HEK293 (cell line): ENCODE data around the gene RPL22.

Source experiments
- ELK4 ChIP-seq: IDR thresholded peaks from 2 replicates; pipeline ENCODE4 v1.6.1; 2011; ENCODE audit warnings: mild to moderate bottlenecking, low read depth, low read length, borderline replicate concordance
- MYNN ChIP-seq: fragments of 450-650 bp; formaldehyde crosslinking; IDR thresholded peaks from 2 replicates; pipeline ENCODE4 v1.5.1; 2016; ENCODE audit warnings: missing biosample characterization, missing genetic modification characterization, borderline replicate concordance
- REST ChIP-seq: fragments of 450-650 bp; formaldehyde crosslinking; IDR thresholded peaks from 2 replicates; pipeline ENCODE4 v1.5.1; 2016; ENCODE audit warnings: missing biosample characterization, missing genetic modification characterization
- ZNF202 ChIP-seq: fragments of 450-650 bp; formaldehyde crosslinking; IDR thresholded peaks from 2 replicates; pipeline ENCODE4 v1.5.1; 2016; ENCODE audit warnings: missing biosample characterization, missing genetic modification characterization, borderline replicate concordance
- ZNF23 ChIP-seq: fragments of 450-650 bp; formaldehyde crosslinking; IDR thresholded peaks from 2 replicates; pipeline ENCODE4 v1.5.1; 2016; ENCODE audit warnings: missing biosample characterization, missing genetic modification characterization, borderline replicate concordance
- ZNF335 ChIP-seq: fragments of 450-650 bp; formaldehyde crosslinking; conservative IDR thresholded peaks from 2 replicates; pipeline ENCODE4 v1.5.1; 2016; ENCODE audit warnings: missing biosample characterization, missing genetic modification characterization
- ZNF350 ChIP-seq: fragments of 450-650 bp; formaldehyde crosslinking; IDR thresholded peaks from 2 replicates; pipeline ENCODE4 v1.5.0; 2017; ENCODE audit warnings: missing biosample characterization, mild to moderate bottlenecking, missing genetic modification characterization
- ZNF521 ChIP-seq: fragments of 450-650 bp; formaldehyde crosslinking; IDR thresholded peaks from 2 replicates; pipeline ENCODE4 v1.5.1; 2017; ENCODE audit warnings: missing biosample characterization, mild to moderate bottlenecking, missing genetic modification characterization
- ZNF830 ChIP-seq: fragments of 450-650 bp; IDR thresholded peaks from 2 replicates; pipeline ENCODE4 v1.5.0; 2018; ENCODE audit warnings: missing biosample characterization, missing genetic modification characterization, low read depth, mild to moderate bottlenecking, moderate library complexity
- ZSCAN18 ChIP-seq: fragments of 450-650 bp; formaldehyde crosslinking; IDR thresholded peaks from 2 replicates; pipeline ENCODE4 v1.5.1; 2016; ENCODE audit warnings: missing biosample characterization, missing genetic modification characterization
- TF ChIP-seq, protein P1 (sequence below): fragments of 450-650 bp; formaldehyde crosslinking; IDR thresholded peaks from 2 replicates; pipeline ENCODE4 v1.5.1; 2016; ENCODE audit warnings: missing biosample characterization, missing genetic modification characterization
- TF ChIP-seq, protein P2 (sequence below): fragments of 450-650 bp; formaldehyde crosslinking; IDR thresholded peaks from 2 replicates; pipeline ENCODE4 v1.5.1; 2017; ENCODE audit warnings: missing biosample characterization, missing genetic modification characterization
- TF ChIP-seq, protein P3 (sequence below): fragments of 450-650 bp; formaldehyde crosslinking; IDR thresholded peaks from 2 replicates; pipeline ENCODE4; 2016; ENCODE audit warnings: missing biosample characterization, missing genetic modification characterization

DNA sequence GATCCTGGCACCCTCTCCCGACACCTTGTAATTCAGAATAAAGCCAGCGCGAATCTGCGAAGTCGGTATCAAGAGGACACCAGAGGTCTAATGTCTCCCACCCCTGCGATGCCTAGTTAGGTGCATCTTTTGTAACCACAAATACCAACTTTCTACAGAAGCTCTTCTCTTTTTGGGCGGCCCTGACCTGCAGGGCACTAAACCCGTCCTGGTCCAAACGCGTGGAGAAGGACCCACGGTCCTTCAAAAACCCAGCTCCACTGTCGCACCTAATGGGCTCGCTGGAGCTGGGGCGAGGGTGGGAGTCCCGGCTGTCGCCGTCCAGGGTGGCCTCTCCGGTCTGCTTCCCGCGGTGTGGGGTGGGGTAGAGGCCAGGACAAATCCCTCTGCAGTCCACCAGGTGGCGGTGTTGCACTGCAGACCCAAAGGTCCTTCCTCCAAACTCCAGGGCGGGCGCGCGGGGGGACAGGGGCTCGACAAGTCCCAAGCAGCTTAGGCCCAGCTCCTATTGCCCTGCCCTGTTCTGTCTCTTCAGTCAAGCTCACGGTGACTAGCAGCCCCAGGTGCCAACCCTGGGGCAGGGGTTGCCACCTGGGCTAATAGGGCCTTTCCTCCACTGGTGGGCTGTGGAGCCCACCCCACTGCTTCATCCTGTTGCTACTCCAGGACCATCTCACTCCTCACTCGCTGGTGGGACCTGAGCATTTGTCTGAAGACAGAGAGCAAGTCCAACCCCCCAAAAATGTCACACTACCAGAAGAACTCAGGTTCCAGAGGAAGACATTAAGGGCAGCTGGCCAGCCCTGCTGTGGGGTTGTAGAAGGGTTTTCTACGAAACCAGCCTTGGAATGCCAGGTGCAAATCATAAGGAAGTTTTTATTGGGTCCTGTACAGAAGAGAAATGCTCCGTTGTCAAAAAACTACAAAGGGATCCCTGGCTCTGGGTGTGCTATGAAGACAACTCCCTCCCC is 47.4 kb upstream of the RPL22 start:
- TF ChIP-seq ZNF202 (tag by site-specific recombination) (no peak), ZNF350 (tag by site-specific recombination) (no peak), ZNF23 (no peak), REST (tag by site-specific recombination) (0 out of 2 replicates have a peak, but pooled peaks have one; percentile 16), ZNF830 (tag by site-specific recombination) (no peak), ZSCAN18 (tag by site-specific recombination) (no peak), ZNF521 (tag by site-specific recombination) (no peak), MYNN (tag by site-specific recombination) (no peak), ZNF335 (no peak), ELK4 (no peak)
- TF ChIP-seq, protein P1, sequence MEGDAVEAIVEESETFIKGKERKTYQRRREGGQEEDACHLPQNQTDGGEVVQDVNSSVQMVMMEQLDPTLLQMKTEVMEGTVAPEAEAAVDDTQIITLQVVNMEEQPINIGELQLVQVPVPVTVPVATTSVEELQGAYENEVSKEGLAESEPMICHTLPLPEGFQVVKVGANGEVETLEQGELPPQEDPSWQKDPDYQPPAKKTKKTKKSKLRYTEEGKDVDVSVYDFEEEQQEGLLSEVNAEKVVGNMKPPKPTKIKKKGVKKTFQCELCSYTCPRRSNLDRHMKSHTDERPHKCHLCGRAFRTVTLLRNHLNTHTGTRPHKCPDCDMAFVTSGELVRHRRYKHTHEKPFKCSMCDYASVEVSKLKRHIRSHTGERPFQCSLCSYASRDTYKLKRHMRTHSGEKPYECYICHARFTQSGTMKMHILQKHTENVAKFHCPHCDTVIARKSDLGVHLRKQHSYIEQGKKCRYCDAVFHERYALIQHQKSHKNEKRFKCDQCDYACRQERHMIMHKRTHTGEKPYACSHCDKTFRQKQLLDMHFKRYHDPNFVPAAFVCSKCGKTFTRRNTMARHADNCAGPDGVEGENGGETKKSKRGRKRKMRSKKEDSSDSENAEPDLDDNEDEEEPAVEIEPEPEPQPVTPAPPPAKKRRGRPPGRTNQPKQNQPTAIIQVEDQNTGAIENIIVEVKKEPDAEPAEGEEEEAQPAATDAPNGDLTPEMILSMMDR (tag by site-specific recombination), result peak; percentile 97
- TF ChIP-seq, protein P2, sequence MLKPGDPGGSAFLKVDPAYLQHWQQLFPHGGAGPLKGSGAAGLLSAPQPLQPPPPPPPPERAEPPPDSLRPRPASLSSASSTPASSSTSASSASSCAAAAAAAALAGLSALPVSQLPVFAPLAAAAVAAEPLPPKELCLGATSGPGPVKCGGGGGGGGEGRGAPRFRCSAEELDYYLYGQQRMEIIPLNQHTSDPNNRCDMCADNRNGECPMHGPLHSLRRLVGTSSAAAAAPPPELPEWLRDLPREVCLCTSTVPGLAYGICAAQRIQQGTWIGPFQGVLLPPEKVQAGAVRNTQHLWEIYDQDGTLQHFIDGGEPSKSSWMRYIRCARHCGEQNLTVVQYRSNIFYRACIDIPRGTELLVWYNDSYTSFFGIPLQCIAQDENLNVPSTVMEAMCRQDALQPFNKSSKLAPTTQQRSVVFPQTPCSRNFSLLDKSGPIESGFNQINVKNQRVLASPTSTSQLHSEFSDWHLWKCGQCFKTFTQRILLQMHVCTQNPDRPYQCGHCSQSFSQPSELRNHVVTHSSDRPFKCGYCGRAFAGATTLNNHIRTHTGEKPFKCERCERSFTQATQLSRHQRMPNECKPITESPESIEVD, result no peak
- TF ChIP-seq, protein P3, sequence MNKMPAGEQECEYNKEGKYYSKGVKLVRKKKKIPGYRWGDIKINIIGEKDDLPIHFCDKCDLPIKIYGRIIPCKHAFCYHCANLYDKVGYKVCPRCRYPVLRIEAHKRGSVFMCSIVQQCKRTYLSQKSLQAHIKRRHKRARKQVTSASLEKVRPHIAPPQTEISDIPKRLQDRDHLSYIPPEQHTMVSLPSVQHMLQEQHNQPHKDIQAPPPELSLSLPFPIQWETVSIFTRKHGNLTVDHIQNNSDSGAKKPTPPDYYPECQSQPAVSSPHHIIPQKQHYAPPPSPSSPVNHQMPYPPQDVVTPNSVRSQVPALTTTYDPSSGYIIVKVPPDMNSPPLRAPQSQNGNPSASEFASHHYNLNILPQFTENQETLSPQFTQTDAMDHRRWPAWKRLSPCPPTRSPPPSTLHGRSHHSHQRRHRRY (tag by site-specific recombination), result no peak
